ENCODE results near the gene SPG7.
A peak's percentile ranks its signal among the peaks of the same experiment; 100 is the strongest.
"Not testable (repeated sequence)": the region's sequence is repeated elsewhere in the genome, so short reads cannot be mapped to it uniquely, and the experiment has no call there.

The SPG7 gene

GRCh38 chr16:89581045-89581695 lies 73.0 kb downstream of the SPG7 start:
- peak; percentile 47 for FAIRE-seq
- TF ChIP-seq POU2F2 (IDR thresholded peaks at IDR 0.05; ENCODE audit: low read depth, low read length), result no peak
- no peak for TF ChIP-seq POLR2AphosphoS5 (IDR thresholded peaks at IDR 0.05; ENCODE audit: low read depth, low read length)
- TF ChIP-seq SPI1 (IDR thresholded peaks at IDR 0.05; ENCODE audit: low read depth, low read length), result no peak
- TF ChIP-seq PAX5 (IDR thresholded peaks at IDR 0.05; ENCODE audit: insufficient read depth, low read length, severe bottlenecking), result no peak
- TF ChIP-seq POLR2A (IDR thresholded peaks at IDR 0.05; ENCODE audit: low read depth, low read length), result no peak
- TF ChIP-seq TAF1 (IDR thresholded peaks at IDR 0.05; ENCODE audit: low read depth, low read length), result no peak
- DNase-seq (ENCODE audit: insufficient read length, low spot score), result no peak

DNA sequence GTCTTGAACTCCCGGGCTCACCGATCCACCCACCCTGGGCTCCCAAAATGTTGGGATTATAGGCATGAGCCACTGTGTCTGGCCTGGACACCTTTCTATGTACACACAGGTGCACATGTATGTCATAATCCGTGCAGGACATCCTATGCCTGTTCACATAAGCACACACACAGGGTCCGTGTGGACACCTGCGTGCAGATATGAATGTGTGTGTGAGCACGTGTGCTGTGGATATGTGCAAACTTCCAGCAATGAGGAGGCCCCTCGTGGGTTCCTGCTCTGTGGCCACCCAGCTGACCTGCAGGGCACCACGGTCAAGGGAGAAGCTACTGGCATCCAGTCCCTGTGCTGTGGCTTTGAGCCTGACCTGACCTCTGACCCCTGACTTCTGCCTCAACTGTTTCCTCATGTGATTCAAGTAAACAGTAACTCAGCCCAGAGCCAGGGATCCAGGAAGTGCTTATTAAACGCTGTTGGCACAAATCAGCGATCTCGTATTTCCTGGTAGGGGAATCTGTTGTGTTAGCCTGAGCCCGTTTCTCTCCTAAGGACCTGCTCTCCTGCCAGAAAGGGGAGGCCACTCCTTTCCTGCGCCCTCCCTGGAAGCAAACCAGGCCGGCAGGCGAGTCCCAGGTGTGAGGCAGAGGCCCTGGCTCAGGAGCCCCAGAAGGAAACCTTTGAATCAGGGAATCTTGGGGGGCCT lies 73.8 kb downstream of the SPG7 start:
- FAIRE-seq (peak; percentile 84), DNase-seq (ENCODE audit: insufficient read length, low spot score) (no peak)
- TF ChIP-seq SPI1 (IDR thresholded peaks at IDR 0.05; ENCODE audit: low read depth, low read length), result no peak
- no peak for TF ChIP-seq TAF1 (IDR thresholded peaks at IDR 0.05; ENCODE audit: low read depth, low read length)
- TF ChIP-seq PAX5 (IDR thresholded peaks at IDR 0.05; ENCODE audit: insufficient read depth, low read length, severe bottlenecking), result no peak
- TF ChIP-seq POLR2AphosphoS5 (IDR thresholded peaks at IDR 0.05; ENCODE audit: low read depth, low read length), result no peak
- TF ChIP-seq POLR2A (IDR thresholded peaks at IDR 0.05; ENCODE audit: low read depth, low read length), result no peak
- no peak for TF ChIP-seq POU2F2 (IDR thresholded peaks at IDR 0.05; ENCODE audit: low read depth, low read length)

DNA sequence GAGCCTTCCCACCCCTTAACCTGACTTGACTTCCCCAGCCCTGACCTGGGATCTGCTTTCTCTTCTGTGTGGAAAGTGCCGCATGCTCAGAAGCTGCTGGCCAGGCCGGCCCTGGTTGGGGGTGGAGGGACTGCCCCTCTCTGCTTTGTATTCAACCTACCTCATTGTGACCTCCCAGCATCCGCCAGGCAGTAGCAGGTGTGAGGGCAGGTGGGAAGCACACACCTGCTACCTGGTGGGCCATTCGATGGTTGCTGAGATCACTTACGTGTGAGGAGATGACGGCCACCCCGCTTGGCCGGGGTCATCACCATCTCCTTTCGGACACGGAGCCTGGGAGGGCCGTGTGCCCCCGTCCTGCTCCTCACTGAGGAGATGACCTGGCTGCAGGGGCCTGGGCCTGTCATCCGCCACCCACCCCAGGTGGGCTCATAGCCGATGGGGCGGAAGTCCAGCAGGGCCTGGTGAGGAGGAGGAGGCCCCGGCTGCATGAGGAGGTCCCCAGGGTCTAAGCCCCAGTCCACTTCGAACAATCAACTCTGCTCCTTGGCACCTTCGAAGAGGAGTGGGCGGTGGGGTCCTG lies 74.5 kb downstream of the SPG7 start:
- TF ChIP-seq POLR2AphosphoS5 (IDR thresholded peaks at IDR 0.05; ENCODE audit: low read depth, low read length), result no peak
- no peak for TF ChIP-seq POLR2A (IDR thresholded peaks at IDR 0.05; ENCODE audit: low read depth, low read length)
- no peak for TF ChIP-seq POU2F2 (IDR thresholded peaks at IDR 0.05; ENCODE audit: low read depth, low read length)
- TF ChIP-seq TAF1 (IDR thresholded peaks at IDR 0.05; ENCODE audit: low read depth, low read length), result no peak
- no peak for TF ChIP-seq SPI1 (IDR thresholded peaks at IDR 0.05; ENCODE audit: low read depth, low read length)
- TF ChIP-seq PAX5 (IDR thresholded peaks at IDR 0.05; ENCODE audit: insufficient read depth, low read length, severe bottlenecking), result no peak
- no peak for DNase-seq (ENCODE audit: insufficient read length, low spot score)
- no peak for FAIRE-seq

DNA sequence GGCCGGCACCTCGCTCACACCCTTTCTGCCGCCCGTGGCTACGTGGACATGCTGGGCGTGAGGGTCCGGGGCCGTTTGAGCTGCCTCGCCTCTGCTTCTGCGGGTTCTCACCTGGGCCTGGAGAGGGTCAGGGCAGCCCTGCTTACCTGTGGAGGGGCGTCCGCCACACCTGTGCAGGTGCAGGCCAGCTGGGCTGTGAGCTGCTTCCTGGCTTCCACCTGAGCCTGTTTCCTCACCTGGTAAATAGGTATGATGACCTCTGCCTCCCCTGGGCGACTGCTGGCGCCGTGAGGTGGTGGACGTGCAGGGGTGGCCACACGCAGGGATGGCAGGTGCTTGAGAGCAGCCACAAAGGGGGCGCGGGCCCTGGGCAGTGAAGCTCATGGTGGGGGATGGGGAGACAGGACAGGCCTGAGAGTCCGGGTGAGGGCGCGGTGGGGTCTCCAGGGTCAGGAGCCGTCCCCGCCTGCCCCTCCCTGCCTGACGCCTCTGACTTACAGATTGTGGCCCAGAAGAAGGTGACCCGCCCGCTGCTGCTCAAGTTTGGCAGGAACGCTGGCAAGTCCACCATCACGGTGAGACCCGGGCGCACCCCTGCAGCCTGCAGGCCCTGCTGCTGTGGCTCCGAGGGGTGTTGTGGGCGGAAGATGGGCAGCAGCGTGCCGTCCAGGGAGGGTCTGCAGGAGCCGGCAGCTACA lies 75.1 kb downstream of the SPG7 start:
- TF ChIP-seq POU2F2 (IDR thresholded peaks at IDR 0.05; ENCODE audit: low read depth, low read length) (no peak), POLR2A (IDR thresholded peaks at IDR 0.05; ENCODE audit: low read depth, low read length) (no peak), POLR2AphosphoS5 (IDR thresholded peaks at IDR 0.05; ENCODE audit: low read depth, low read length) (no peak), SPI1 (IDR thresholded peaks at IDR 0.05; ENCODE audit: low read depth, low read length) (no peak), PAX5 (IDR thresholded peaks at IDR 0.05; ENCODE audit: insufficient read depth, low read length, severe bottlenecking) (no peak), TAF1 (IDR thresholded peaks at IDR 0.05; ENCODE audit: low read depth, low read length) (no peak)
- FAIRE-seq, result no peak
- DNase-seq (ENCODE audit: insufficient read length, low spot score), result no peak

DNA sequence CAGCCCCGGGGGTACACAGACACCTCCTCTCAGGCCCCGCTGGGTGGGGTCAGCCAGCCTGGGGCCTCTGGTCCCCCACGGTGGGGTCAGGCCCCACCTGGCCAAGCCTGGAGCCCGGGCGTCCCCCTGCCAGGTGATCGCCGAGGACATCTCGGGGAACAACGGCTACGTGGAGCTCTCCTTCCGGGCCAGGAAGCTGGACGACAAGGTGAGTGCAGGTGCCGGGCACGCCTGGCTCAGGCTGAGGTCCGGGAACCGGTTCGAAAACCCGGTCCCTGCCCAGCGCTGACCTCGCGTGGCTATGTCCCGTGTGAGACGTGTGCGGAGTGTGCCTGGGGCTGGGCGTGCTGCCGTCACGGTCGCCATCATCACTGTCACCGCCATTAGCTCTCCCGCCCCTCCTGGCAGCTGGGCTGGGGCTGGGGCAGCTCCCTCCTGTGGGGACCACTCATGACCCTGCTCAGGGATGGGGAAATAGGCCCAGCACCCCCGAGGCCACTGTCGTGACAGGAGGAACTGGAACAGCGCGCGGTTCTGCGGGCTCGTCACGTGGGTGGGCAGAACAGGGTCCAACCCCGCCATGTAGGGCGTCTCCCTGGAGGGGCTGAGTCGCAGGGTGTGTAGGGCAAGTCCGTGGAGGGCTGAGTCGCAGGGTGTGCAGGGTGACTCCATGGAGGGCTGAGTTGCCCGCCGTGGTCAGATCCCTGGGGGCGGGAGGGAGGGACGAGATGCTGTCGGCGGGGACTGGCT lies 75.9 kb downstream of the SPG7 start:
- no peak for TF ChIP-seq POU2F2 (IDR thresholded peaks at IDR 0.05; ENCODE audit: low read depth, low read length)
- no peak for TF ChIP-seq POLR2A (IDR thresholded peaks at IDR 0.05; ENCODE audit: low read depth, low read length)
- no peak for TF ChIP-seq TAF1 (IDR thresholded peaks at IDR 0.05; ENCODE audit: low read depth, low read length)
- TF ChIP-seq PAX5 (IDR thresholded peaks at IDR 0.05; ENCODE audit: insufficient read depth, low read length, severe bottlenecking), result no peak
- TF ChIP-seq SPI1 (IDR thresholded peaks at IDR 0.05; ENCODE audit: low read depth, low read length), result no peak
- TF ChIP-seq POLR2AphosphoS5 (IDR thresholded peaks at IDR 0.05; ENCODE audit: low read depth, low read length), result no peak
- FAIRE-seq (no peak), DNase-seq (ENCODE audit: insufficient read length, low spot score) (no peak)

- no peak for TF ChIP-seq PAX5 (IDR thresholded peaks at IDR 0.05; ENCODE audit: insufficient read depth, low read length, severe bottlenecking)
- TF ChIP-seq POLR2AphosphoS5 (IDR thresholded peaks at IDR 0.05; ENCODE audit: low read depth, low read length), result no peak
- no peak for TF ChIP-seq POU2F2 (IDR thresholded peaks at IDR 0.05; ENCODE audit: low read depth, low read length)
- TF ChIP-seq POLR2A (IDR thresholded peaks at IDR 0.05; ENCODE audit: low read depth, low read length), result no peak
- TF ChIP-seq SPI1 (IDR thresholded peaks at IDR 0.05; ENCODE audit: low read depth, low read length), result no peak
- TF ChIP-seq TAF1 (IDR thresholded peaks at IDR 0.05; ENCODE audit: low read depth, low read length), result no peak
- no peak for DNase-seq (ENCODE audit: insufficient read length, low spot score)
- no peak for FAIRE-seq
Measured at GRCh38 chr16:89584768-89585549, 76.8 kb downstream of the SPG7 start.

- no peak for TF ChIP-seq POLR2A (IDR thresholded peaks at IDR 0.05; ENCODE audit: low read depth, low read length)
- TF ChIP-seq POU2F2 (IDR thresholded peaks at IDR 0.05; ENCODE audit: low read depth, low read length), result no peak
- TF ChIP-seq TAF1 (IDR thresholded peaks at IDR 0.05; ENCODE audit: low read depth, low read length), result no peak
- no peak for TF ChIP-seq POLR2AphosphoS5 (IDR thresholded peaks at IDR 0.05; ENCODE audit: low read depth, low read length)
- TF ChIP-seq SPI1 (IDR thresholded peaks at IDR 0.05; ENCODE audit: low read depth, low read length), result no peak
- TF ChIP-seq PAX5 (IDR thresholded peaks at IDR 0.05; ENCODE audit: insufficient read depth, low read length, severe bottlenecking), result no peak
- no peak for DNase-seq (ENCODE audit: insufficient read length, low spot score)
- no peak for FAIRE-seq
Measured at GRCh38 chr16:89586218-89586617, 78.0 kb downstream of the SPG7 start.

- no peak for DNase-seq (ENCODE audit: insufficient read length, low spot score)
- no peak for TF ChIP-seq POU2F2 (IDR thresholded peaks at IDR 0.05; ENCODE audit: low read depth, low read length)
- no peak for TF ChIP-seq POLR2A (IDR thresholded peaks at IDR 0.05; ENCODE audit: low read depth, low read length)
- TF ChIP-seq SPI1 (IDR thresholded peaks at IDR 0.05; ENCODE audit: low read depth, low read length), result no peak
- TF ChIP-seq POLR2AphosphoS5 (IDR thresholded peaks at IDR 0.05; ENCODE audit: low read depth, low read length), result no peak
- no peak for TF ChIP-seq TAF1 (IDR thresholded peaks at IDR 0.05; ENCODE audit: low read depth, low read length)
- TF ChIP-seq PAX5 (IDR thresholded peaks at IDR 0.05; ENCODE audit: insufficient read depth, low read length, severe bottlenecking), result no peak
- FAIRE-seq, result no peak
Measured at GRCh38 chr16:89586853-89587252, 78.7 kb downstream of the SPG7 start.

DNA sequence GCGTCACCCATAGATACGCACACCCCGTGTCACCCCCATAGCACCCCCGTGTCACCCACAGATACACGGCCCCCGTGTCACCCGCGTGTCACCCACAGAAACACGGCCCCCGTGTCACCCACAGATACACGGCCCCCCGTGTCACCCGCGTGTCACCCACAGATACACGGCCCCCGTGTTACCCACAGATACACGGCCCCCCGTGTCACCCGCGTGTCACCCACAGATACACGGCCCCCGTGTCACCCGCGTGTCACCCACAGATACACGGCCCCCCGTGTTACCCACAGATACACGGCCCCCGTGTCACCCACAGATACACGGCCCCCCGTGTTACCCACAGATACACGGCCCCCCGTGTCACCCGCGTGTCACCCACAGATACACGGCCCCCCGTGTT lies 79.5 kb downstream of the SPG7 start:
- not testable (repeated sequence) for FAIRE-seq; DNase-seq (ENCODE audit: insufficient read length, low spot score)
